CD4-positive, alpha-beta T cell treated with Interleukin-4 for 1 hour (primary cell): ENCODE data around the gene GPR162.

Experiments
- DNase-seq, 2 donors: peaks; one replicate each; pipeline ENCODE4 v3.0.0-alpha.2; 2020 to 2022

GPR162 gene

DNA sequence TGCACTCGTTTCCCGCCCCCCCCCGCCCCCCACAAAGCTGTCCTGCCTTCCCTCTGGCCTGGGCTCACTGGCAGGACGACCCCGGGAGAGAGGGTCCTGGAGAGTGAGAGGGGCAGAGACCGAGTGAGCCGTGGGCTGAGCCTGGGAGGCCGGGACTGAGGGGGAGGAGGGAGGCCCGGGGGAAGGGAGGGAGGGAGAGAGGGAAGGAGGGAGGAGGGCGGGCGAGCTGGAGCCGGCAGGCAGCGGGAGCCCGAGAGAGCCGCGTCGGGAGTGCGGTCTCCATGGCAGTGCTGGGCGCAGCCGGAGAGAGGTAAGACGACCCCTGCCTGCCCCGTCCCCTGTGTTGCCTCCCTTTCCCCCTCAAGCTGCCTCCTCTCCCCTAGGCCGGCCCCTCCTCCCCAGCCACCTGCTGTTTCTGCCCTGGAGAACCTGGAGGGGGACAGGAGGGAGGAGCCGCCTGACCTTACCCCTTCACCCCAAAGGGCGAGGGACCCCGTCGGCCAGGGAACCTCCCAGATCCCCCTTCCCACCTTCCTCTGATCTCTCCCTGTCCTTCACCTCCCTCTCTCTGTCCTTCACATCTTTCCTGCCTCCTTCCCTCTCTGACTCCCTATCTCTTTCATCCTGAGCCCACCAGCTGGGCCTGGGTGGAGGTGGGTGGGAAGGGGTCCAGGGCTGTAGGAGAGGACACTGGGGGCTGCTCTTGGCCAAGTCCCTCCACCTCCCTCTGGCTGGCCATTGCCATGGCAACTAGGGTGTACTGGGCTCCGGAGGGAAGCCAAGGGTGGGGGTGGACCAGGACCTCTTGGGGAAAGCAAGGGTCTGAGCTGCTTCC lies at the start of gene GPR162:
GPR162 (plus strand) TSS at position 231 of the 835 bp plus-strand sequence. CDS start 2,078 bp downstream, outside the sequence.
- no peak for DNase-seq

DNA sequence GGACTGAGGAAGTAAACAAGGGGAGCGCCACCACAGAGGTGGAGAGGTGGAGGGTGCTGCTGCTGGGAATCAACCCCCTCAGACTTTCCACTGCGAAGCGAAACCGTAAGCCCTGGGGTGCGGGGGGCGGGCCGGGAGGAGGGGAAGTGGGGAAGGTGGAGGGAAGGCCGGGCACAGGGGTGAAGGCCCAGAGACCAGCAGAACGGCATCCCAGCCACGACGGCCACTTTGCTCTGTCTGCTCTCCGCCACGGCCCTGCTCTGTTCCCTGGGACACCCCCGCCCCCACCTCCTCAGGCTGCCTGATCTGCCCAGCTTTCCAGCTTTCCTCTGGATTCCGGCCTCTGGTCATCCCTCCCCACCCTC lies 49.3 kb upstream of the GPR162 start, which contains the start of gene LAG3:
LAG3 (plus strand) TSS at position 190 of the 365 bp plus-strand sequence. CDS start 333 bp downstream, outside the sequence.
- peak in 1 of 2 donors; percentile 46 for DNase-seq

DNA sequence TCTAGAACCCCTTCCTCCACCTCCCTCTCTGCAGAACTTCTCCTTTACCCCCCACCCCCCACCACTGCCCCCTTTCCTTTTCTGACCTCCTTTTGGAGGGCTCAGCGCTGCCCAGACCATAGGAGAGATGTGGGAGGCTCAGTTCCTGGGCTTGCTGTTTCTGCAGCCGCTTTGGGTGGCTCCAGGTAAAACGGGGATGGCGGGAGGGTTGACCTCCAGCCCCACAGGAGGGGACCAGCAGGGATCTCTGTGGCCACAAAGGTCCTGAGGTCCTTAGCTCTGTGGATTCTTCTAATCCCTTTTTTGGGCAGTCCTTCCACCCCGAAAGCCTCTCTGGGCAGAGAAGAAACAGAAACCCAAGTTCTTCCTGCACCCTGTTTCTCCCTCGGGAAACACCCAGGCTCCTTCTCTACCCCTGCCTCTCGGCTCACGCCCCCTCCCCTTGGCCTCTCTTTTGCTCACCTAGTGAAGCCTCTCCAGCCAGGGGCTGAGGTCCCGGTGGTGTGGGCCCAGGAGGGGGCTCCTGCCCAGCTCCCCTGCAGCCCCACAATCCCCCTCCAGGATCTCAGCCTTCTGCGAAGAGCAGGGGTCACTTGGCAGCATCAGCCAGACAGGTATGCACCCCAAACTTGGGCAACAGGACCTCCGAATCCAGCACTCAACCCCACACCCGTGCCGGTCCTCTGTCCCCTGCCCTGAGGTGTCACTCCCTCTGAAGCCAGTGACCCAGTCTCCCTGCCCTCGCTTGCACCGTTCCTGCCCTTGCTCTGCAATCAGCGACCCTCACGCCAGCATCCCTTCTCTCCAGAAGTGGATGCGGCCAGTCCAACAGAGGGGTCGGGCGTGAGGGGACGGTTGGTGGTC lies 48.7 kb upstream of the GPR162 start:
- DNase-seq = no peak

- DNase-seq = no peak
These were observed 47.9 kb upstream of the GPR162 start for GRCh38 chr12:6773590-6774351.

DNA sequence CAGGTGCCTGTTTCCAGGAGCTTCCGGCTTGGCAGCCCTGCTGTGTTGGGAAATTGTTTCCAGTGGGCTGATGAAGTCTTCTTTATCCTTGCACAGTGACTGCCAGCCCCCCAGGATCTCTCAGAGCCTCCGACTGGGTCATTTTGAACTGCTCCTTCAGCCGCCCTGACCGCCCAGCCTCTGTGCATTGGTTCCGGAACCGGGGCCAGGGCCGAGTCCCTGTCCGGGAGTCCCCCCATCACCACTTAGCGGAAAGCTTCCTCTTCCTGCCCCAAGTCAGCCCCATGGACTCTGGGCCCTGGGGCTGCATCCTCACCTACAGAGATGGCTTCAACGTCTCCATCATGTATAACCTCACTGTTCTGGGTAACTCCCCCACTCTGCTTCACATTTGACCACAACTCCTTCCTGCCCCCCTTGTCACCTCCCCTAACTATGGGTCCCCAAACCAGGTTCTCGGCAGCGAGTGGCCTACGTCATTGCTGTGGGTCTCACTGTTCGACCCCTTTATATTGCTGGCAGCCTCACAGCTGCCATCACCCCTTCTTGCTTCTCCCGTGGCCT lies 47.0 kb upstream of the GPR162 start:
- peak; percentile 63 to 79 for DNase-seq

- DNase-seq = peak in 1 of 2 donors; percentile 24
These were observed 46.1 kb upstream of the GPR162 start for GRCh38 chr12:6775185-6776174.

GRCh38 chr12:6777386-6777785 lies 44.2 kb upstream of the GPR162 start:
- DNase-seq = no peak

GRCh38 chr12:6778217-6778573 lies 43.4 kb upstream of the GPR162 start:
- DNase-seq = no peak

GRCh38 chr12:6778574-6779550 lies 42.8 kb upstream of the GPR162 start:
- peak; percentile 88 to 90 for DNase-seq

- DNase-seq = no peak
These were observed 41.8 kb upstream of the GPR162 start for GRCh38 chr12:6779708-6780432.

- no peak for DNase-seq
These were observed 41.0 kb upstream of the GPR162 start for GRCh38 chr12:6780573-6780972.

DNA sequence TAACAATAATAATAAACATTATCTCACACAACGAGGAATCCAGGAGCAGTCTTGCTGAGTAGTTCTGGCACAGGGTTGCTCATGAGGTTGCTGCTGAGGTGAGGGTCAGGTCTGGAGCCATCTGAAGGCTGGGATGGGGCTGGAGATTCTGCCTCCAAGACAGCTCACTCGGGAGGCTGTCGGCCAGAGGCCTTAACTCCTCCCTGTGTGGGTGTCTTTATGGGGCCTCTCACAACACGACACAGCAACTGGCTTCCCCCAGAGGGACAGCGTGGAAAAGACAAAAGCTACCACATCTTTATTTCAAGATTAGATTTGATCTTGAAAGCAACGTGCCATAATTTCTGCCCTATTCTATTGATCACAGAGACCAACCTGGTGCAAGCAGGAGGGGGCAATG lies 39.5 kb upstream of the GPR162 start:
- DNase-seq = no peak

DNA sequence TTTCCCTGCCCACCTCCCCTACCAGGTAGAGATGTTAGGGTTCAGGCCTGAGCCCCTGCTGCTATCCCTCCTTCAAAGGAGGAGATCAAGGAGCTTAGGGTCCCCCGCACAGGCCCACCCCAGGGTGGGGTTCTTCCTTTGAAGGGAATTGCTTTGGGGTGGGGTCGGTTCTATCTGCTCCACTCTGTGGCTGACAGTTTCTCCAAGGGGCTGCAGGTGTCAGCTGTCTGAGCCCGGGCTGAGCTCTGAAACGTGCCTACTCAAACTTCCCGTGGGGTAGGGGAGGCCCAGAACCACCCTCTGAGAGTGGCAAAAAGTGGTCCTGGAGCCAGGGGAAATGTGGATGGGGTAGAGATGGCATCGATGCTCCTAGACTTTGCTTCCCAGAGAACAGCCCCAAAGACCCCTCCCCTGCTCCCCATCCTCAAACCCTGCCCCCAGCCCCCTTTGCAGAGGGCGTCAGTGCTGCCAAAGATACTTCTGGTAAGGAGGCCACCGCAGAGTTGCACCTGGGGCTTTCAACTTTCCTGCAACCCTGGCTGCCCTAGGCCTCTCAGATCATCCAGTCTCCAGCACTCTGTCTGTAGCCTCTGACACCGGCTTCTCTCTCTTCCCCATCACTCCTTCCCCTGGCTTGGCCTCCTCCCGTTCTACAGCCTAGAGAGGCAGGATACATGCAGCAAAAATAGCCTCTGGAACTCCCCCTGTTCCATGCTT lies 38.6 kb upstream of the GPR162 start:
- DNase-seq = no peak

GRCh38 chr12:6783828-6784227 lies 37.8 kb upstream of the GPR162 start:
- DNase-seq = no peak

- DNase-seq = no peak
These were observed 37.3 kb upstream of the GPR162 start for GRCh38 chr12:6784296-6784695.

GRCh38 chr12:6784761-6785160 lies 36.9 kb upstream of the GPR162 start:
- no peak for DNase-seq

DNA sequence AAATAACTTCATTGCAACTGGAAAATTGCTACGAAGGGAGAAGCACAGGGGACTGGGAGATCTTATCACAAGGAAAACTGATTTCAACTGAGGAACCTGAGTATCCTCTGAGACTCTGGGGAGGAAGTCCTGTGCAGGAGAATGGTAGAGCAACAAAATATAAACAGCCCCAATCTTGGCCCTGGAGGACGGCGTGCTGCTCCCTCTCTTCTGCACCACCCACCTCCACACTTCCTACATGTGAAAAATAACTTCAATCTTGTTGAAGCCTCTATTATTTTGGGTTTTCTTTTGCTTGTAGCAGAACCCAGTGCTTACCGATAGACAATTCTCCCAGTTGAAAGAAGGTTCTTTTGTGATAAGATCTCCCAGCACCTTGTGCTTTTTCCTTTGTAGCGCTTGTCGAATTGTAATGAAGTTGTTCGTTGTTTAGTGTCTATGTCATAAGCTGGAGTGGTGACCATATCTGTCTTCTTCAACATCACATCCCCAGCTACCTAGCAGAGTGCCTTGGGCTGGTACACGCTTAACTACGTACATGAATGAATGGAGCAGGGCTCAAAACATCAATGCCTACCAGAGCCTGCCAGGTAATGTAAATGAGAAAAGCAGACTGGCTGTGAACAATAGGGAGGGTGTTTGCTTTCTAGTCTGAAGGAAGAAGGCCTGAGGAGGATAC lies 35.1 kb upstream of the GPR162 start:
- DNase-seq = peak; percentile 30 to 45

- DNase-seq = no peak
These were observed 34.3 kb upstream of the GPR162 start for GRCh38 chr12:6787309-6787708.
